ENCODE results near the gene TBX10.
A peak's percentile ranks its signal among the peaks of the same experiment; 100 is the strongest.
"Not testable (repeated sequence)": the region's sequence is repeated elsewhere in the genome, so short reads cannot be mapped to it uniquely, and the experiment has no call there.

TBX10 gene

DNA sequence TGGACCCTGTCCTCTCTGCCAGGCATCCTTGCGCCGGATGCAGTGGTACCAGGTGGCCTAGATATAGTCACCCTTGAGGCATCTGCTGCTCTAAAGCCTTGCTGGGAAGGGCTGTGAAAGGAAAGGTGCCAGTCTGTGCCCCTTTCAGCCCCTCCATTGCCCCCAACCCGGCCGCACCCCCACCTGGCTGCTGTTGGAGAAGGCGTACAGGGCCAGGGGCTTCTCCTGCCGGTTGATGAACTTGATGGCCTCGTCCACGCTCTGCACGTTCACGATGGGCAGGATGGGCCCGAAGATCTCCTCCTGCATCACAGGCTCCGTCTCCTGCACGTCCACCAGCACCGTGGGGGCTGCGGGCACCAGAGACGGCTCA lies 24.6 kb upstream of the TBX10 start:
- no peak for DNase-seq

GRCh38 chr11:67663532-67664212 lies 24.1 kb upstream of the TBX10 start:
- DNase-seq = no peak

- DNase-seq = no peak
Measured at GRCh38 chr11:67662835-67663531, 23.4 kb upstream of the TBX10 start.

DNA sequence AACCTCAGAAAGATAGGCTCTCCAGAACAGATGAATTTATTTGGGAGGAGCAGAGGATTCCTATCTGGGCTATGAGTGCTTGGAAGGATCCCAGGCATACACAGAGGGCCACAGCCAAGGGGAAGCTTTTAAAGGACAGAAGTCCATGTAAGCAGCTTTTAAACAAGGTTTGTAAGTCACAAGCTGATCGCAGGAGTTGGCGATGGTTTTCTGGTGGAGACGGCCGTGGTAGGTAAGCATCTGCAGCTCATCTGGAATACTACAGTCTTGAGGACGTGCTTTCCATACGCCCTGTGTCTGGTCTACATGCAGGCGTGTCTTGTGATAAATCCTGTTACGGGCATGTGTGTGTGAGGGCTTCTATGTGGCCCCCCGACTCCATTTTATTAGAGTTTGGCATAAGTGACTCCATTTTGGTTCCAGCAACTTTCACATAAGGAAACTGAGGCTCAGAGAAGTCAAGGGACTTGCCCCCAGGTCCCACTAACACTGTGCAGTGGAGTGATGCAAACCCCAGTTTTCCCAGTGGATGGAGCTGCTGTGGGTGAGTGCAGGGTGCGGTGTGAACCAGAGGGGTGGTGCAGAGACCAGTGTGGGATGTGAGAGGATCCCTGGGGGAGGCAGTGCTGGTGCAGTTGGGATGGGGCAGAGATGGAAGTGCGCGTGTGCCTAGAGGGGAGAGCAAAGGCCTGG lies 22.7 kb upstream of the TBX10 start:
- no peak for DNase-seq

- DNase-seq = not testable (repeated sequence)
Measured at GRCh38 chr11:67660752-67661151, 21.2 kb upstream of the TBX10 start.

DNA sequence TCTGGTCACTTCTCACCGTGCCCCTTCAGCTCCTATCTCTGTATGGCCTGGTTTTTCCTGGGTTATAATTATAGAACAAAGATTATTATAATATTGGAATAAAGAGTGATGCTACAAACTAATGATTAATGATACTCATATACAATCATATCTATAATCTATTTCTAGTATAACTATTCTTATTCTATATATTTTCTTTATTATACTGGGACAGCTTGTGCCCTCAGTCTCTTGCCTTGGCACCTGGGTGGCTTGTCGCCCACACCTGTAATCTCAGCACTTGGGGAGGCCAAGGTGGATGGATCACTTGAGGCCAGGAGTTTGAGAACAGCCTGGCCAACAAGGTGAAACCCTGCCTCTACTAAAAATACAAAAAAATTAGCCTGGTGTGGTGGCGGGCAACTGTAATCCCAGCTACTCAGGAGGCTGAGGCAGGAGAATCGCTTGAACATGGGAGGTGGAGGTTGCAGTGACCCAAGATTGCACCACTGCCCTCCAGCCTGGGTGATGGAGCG lies 20.1 kb upstream of the TBX10 start:
- DNase-seq = not testable (repeated sequence)

DNA sequence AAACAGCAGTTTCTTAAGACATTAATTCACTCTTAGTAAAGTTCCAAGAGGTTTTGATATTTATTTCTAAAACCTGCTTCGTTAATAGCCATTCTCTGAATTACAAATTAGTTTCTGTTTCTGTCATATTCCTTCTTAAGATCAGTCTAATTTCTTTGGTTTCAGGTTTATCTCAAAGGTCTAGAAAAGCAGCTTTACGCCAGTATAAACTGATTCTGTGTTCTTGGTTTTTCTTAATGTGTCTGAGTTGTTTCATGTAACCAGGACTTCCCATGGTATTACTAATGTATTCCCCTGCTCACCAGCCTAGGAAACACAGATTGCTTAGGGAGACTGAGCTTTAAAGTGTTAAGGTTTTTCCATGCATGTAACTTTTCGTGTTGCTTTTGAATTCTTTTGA lies 17.7 kb upstream of the TBX10 start:
- DNase-seq = no peak

DNA sequence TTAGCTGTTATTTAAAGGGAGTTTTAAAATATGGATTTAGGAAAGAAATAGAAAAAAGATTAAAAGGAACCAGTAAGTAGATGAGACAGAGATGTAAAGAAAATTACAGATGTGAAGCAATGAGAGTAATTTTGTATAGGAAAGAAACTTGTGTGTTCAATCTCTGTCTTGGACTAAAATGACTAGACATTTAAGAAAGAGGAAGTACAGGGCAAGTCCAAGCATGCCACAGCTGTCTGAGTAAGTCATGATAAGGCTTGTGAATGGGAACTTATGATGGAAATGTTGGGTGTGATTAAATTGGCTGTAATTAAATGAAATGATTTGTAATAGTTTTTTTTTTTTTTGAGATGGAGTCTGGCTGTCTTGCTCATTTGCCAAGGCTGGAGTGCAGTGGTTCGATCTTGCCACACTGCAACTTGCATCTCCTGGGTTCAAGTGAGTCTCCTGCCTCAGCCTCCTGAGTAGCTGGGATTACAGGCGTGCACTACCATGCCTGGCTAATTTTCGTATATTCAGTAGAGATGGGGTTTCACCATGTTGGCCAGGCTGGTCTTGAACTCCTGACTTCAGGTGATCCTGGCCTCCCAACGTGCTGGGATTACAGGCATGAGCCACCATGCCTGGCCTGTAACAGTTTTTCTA lies 16.8 kb upstream of the TBX10 start:
- DNase-seq = no peak

- no peak for DNase-seq
Measured at GRCh38 chr11:67654225-67654624, 14.7 kb upstream of the TBX10 start.

- no peak for DNase-seq
Measured at GRCh38 chr11:67652965-67653845, 13.6 kb upstream of the TBX10 start.

DNA sequence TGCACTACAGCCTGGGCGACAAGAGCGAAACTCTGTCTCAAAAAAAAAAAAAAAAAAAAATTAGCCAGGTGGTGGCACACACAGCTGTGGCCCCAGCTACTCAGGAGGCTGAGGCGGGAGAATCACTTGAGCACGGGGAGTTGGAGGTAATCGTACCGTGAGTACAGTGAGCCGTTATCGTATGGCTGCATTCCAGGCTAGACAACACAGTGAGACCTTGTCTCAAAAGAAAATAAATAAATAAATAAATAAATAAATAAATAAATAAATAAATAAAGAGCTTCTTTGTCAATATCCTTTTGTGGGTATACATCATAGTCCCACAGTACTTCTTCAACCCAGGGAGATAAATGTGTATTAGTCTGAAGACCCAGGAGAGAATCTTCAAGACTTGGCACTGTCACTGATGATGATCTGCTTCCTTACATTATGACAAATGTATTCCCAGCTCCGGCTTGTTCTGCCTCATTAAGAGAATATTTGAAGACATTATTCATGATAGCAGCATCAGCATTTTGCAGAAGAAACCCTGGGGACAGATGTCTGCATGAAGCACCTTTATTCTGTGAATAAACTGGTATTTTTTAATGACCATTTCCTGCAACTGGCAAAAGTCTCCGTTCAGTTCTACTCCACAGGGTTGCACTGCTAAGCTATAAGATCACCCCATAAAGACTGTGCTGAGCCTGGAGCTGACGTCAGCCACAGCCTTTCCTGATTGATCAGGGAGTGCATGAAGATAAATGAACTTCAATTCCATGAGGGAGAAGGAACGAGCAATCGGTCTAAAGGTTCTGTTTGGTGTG lies 12.6 kb upstream of the TBX10 start:
- DNase-seq = no peak

DNA sequence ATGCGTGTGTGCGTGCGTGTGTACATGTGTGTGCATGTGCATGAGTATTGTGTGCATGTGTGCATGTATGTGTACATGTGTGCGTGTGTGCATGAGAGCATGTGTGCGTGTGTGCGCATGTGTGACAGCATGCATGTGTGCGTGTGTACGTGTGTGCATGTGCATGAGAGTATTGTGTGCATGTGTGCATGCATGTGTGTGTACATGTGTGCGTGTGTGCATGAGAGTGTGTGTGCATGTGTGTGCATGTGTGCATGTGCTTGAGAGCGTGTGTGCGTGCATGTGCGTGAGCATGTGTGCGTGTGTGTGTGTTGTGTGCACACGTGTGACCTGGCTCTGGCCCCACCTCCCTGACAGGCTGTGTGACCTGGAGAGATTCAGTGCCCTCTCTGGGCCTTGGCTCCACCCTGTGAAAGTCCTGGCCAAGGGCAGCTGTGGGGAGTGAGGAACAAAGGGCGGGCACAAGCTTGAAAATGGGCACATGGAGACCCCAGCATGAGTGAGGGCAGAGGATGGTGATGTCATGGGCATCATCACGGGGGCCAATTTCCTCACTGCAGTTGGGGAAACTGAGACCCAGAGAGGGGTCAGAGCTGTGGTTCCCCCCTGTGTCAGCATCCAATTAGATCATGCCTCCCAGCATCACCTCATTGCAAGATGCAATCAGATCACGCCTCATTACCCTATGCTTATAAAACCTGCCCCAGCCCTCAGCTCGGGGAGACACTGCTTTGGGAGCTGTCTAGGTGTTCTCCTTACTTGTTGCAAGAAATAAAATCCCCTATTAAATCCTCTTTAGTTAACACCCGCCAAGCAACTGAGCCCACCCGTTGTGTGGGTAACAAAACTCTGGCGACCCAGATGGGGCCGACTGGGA lies 10.3 kb upstream of the TBX10 start:
- no peak for DNase-seq

DNA sequence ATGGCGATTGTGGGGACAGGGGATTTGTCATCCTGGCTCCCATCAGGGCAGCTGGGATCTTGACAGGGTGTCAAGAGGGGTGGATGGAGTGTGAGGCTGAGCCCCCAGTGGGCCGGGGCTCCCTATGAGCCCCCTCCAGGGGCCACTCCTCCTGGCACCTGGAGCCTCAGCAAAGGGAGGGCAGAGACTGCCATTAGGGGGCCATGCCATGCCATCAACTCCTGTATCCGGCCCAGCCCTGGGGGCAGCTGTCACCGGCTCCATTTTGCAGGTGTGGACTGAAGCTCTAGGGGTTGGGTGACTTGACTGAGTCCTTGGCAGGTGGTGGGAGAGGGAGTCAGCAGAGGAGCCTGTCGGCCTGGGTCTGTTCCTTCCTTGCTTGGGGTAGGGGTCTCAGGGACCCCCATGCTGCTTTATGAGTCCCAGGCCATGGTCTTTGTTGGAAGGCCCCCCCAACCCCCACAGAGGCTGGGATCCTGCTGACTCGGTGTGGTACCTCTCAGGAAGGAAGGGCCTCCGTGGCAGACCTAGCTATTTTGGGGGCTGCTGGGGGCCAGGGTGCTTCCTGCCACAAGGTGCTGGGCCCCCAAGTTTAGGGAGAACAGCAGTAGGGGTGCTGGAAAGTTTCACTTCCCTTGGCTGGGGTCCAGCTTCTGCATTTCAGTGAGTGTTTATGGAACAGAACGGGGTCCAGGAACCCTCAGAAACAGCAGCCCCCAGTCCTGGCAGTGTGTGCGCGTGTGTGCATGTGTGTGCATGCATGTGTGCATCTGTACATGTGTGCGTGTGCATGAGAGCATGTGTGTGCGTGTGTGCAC lies 9.4 kb upstream of the TBX10 start:
- no peak for DNase-seq

DNA sequence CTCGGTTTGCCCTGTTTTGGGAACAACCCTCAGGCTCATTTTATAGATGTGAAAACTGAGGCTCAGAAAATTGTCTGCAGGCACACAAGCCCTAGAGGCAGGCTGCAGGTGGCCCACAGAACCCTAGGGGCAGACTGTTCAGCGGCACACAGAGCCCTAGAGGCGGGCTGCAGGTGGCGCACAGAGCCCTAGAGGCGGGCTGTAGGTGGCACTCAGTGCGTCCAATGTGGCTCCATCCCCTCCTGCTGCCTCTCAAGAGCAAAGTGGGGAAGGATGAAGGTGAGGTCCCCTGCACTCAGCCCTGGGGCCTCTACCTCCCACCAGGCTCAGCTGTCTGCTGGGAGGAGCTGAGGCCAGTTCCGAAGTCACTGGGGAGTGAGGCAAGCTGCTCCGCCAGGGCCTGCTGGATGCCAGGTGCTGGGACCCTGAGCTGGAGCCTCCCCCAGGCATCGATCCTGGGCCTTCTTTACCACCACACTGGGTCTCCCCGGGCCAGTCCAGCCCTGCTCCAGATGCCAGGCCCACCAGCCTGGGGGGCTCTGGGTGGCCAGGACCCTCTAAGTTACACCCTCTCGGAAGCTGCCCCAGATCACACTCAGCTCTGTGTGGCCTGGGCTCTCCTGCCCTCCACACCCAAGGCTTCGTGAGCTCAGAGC lies 8.7 kb upstream of the TBX10 start:
- DNase-seq = peak; percentile 3

DNA sequence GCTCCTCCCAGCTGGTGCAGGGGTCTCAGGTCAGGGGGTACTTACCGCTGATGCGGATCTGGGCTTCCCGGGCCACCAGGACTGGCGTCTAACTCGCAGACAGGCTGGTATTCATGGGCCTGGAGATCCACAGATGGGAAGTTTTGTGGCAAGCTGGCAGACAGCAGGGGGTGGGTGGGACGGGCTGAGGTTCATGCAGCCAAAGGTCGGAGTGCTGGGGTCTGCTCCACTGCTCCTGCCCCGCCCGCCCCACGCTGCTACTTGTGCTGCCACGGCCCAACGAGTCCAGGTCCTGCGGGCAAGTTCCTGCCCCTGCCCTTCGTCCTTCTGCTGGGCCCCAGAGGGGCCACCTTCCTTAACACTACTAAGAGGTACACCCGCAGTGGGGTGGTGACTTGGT lies 7.9 kb upstream of the TBX10 start:
- DNase-seq = no peak

- no peak for DNase-seq
Measured at GRCh38 chr11:67646535-67647336, 7.2 kb upstream of the TBX10 start.

- DNase-seq = no peak
Measured at GRCh38 chr11:67645521-67646461, 6.2 kb upstream of the TBX10 start.

Data from NCI-H1105 treated with DMSO at 0.1 percent for 48 hours (cell line).